HG02840 (cell line): ENCODE data around the gene C1orf174.

ENCODE experiments used
- ATAC-seq: cut with Tn5 transposase; IDR thresholded peaks from one replicate; pipeline ENCODE4 v1.9.1; 2021; ENCODE audit warnings: mild to moderate bottlenecking, moderate library complexity, moderate number of reproducible peaks; ENCODE audit not compliant: unreplicated experiment, low FRiP score

The C1orf174 gene

DNA sequence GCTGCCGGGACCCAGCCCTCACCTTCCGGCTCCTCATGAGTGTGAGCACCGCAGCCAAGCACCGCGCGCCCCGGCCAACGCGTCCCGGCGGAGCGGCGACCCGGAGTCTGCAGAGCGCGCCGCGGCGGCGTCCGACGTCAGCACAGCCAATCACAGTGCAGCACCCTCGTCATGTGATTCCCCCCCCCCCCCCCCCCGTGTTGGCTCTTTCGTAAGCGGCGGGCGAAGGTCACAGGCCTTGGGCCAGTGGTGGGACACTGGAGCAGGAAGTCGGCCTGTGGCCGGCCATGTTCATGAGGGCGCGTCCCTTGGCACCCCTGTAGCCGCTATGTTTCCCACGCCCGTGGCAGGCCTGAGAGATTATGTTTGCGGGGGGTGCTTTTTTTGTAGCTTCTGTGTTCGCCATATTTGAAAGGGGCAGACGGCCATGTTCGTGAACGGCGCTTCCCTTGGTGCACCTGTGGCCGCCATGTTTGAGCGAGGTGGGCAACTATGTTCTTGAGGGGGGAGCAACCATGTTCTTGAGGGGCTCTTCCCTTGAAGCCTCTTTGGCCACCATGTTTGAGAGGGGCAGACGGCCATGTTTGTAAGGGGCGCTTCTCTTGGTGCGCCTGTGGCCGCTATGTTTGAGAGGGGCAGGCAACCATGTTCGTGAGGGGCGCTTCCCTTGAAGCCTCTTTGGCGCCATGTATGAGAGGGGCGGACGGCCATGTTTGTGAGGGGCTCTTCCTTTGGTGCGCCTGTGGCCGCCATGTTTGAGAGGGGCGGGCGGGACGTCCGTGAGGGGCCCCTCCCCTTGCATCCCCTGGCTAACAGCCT, at the start of gene C1orf174:
TSS of gene C1orf174 (minus strand) at position 123 of the 819 bp plus-strand sequence. CDS start at position 37, 86 bp downstream.
- peak; percentile 67 for ATAC-seq

DNA sequence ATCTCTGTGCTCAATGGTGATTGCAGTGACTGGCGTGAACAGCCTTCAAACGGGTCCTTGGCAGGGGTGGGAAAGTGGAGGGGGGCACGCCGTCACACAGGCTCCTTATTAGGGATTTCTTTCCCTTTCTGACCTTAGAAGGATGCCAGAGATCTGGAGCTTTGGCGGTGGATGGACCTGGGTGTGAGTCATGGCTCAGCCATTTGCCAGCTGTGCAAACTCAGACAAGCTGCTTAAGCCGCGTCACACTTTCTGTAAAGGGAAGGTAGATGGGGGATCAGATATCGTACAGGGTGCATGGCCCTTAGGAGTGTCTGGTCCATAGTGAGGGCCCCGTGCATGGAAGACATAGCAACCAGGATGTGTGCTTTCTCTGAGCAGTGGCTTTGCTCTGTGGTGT, 48.3 kb upstream of the C1orf174 start:
- no peak for ATAC-seq

DNA sequence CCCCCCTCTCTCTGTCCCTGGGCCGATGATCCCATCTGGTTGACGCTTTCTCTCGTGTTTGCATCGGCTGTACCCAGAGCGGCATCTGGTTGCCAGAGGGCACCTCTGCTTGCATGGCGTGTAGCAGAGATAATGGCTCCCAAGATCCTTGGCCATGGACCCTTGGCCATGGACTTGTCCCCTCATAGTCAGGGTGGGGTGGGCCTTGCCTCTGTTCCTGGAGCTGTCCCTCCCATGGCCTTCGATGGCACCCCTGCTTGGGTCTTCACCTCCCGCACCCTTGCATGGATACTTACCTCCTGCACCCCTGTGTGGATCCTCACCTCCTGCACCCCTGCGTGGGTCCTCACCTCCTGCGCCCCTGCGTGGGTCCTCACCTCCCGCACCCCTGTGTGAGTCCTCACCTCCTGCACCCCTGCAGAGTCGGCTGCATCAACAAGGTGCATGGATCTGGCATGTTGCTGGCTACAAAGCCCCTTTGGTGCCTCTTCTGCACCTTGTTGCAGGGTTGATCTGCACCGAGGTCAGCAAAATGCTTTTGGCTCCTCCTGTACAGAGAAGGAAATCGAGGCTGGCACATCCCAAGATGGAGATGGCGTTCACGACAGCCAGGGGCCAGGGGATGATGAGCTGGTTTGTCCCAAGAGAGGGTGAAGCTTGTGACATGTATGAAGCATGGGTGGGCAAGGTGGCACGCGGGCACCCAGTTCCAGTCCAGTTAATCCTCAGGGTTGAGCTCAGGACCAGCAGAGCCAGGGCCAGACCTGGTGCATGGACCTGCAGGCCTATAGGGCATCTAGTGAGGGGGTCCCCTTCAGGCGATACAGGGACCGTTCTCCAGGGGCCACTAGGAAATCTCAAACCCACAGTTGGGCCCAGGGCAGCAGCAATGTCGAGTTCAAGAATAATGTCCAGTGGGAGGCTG, 46.1 kb upstream of the C1orf174 start:
- ATAC-seq, result no peak

DNA sequence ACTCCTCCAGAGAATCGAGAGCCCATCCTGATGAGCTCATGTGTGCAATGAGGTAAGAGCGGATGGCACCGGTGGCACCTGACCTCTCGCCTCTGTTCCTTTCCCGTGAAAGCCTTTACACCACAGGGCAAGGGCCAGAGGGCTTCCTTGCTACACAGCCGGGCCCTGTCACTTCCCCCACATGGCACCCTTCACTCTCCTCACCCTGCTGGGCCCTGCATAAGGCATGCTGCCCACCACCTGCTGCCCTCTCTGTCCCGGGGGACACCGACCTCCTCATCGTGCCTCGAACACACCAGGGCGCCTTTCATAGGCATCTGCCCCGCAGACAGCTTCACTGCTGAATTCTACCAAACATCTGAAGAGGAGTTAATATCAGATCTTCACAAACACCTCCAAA, 45.1 kb upstream of the C1orf174 start:
- ATAC-seq, result no peak

DNA sequence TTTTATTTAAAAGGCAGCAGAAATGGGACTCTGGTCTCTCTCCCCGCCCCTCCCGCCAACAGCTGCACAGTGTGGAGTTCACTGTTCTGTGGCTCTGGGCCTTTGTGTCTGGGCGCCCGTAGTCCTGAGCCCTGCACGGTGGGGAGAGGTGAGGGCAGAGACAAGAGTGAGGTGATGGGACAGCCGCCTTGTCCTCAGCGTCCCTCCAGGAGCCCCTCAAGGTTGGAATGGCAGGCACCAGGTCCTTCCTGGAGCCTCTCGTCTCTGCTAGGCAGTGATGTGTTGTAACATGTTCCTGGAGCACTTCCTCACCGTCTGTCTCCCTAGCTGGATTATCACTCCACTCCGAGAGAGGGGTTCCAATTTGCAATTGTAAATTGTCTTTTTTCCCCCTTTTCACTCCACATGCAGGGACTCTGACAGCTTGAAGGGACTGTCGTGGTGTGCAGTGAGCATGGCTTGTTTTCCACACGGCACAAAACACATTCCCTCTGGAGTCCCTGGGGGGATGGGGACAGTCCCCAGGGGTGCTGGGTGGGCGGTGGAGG, 44.6 kb upstream of the C1orf174 start:
- no peak for ATAC-seq

DNA sequence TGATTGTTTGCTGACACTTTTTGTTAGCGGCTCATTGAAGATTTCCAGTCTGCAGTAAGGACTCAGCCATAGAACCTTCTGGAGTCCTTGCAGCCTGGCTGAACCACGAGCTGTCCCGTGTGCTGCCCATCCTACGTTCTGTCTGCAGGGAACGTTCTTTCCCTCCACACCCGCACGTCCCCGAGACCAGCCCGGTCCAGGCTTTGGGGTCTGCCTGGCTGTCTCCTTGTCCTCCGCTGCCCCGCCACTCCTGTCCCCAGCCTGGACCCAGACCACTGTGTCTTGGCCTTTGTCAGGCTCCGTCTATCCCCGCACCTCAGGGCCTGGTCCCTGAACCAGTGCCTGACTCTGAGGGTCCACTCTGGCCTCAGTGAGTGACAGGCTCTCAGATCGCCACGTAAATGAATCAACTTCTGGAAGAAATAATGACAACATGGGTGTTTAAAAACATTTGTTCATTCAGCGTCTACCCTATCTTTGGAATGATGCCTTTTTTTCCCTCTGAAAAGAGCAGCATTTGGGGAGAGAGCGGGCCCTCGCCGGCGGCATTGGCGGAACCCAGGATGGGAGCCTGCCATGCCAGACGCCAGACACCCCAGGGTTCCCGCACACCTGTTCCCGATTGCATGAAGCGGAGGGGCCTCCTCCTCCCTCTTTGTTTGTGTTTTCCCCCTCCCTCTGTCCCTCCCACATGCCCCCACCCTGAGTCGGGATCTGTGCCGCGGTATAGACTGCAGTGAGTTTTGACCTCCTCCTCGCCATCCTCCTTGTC, 43.9 kb upstream of the C1orf174 start:
- ATAC-seq, result no peak

DNA sequence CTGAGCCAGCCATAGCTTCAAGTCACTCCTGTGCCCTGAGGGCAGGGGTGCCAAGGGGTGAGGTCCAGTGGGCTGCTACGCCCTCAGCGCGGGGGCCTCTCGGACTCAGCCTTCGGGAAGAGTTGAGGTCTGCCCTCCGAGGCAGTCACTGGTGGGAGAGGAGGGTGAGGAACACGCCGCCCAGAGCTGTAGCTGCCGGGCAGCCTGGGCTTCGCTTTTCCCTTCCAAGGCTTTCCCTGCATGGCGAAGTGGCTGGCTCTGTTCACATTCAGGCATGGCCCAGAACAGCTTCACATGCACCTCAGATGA, 43.0 kb upstream of the C1orf174 start:
- ATAC-seq, result no peak

DNA sequence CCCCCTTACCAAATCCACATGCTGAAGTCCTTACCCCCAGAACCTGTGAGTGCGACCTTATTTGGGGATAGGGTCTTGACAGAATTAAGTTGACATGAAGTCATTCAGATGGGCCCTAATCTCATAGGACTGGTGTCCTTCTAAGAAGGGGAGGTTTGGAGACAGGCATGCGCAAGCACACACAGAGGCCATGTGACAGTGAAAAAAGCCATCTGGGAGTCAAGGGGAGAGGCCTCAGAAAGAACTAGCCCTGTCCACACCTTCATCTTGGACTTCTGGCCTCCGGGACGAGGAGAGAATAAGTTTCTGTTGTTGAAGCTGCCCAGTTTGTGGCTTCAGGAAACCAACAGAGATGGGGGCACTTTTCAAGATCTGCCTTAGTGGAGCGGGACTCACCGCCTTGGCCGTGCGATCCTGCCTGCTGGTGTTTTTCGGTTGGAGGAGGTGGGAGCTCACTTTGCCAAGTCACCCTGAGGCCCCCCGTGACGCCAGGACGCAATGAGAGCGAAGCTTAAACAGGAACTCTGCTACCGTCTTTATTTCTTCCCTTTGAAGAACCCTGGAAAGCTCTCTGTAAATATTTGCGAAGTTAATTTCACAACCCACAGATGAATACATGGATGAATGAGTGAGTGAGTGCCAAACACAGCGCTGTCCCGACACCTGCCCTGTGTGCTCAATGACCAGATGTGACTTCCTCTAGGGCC, 42.5 kb upstream of the C1orf174 start:
- ATAC-seq, result no peak

DNA sequence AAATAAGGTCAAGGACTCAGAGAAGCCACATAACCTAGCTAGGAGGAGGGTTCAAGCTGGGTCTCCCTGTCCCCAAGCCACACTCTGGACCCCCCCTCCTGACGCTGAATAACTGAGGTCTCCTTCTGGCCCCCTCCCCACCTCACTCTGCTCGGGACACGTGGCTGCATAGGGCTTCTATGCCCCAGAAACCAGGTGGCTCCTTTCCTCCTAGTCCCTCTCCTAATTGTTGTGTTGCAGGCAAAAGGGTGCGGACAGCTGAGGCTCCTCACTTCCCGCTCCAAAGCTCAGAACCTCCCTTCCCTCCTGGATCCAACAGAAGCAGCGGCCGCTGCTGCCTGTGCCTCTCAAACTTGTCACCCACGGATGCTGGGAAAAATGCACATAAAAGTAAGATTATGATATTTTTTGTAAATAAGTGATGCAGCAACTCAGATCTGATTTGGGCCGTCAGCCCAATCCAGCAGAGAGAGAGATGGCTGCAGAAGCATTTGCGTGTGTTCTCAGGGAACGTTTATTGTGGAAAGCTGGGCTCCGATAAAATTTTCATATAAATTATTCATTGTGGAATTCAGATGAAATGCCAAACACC, 40.8 kb upstream of the C1orf174 start:
- no peak for ATAC-seq

DNA sequence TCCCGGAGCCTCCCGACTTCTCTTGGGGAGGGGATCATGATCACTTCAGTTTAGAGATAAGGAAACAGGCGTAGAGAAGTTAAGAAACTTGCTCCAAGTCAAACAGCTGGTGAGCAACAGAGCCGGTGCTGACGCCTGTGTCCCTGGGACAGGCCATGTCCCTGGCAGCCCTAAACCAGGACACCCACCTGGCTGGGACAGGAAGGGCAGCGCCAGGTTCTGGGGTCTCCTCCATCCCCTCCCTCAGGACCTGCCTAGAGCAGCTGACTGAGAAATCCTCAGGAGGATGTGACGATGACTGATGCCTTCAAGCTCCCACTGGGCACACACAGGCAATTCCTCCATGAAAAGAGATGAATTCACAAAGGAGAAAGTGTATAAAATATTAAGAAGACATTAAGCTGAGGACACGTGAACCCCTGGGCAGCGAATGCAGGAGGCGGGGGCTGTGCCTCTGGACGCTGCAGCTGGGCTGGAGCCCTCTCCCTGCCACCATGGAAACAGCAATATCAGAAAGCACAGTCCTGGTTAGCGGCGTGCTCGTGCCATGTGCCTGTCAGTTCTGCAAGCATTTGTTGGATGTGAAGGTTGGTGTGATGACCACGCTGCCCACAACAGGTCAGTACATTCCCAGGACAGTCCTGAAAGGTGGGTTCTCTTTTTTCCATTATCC, 40.1 kb upstream of the C1orf174 start:
- no peak for ATAC-seq

DNA sequence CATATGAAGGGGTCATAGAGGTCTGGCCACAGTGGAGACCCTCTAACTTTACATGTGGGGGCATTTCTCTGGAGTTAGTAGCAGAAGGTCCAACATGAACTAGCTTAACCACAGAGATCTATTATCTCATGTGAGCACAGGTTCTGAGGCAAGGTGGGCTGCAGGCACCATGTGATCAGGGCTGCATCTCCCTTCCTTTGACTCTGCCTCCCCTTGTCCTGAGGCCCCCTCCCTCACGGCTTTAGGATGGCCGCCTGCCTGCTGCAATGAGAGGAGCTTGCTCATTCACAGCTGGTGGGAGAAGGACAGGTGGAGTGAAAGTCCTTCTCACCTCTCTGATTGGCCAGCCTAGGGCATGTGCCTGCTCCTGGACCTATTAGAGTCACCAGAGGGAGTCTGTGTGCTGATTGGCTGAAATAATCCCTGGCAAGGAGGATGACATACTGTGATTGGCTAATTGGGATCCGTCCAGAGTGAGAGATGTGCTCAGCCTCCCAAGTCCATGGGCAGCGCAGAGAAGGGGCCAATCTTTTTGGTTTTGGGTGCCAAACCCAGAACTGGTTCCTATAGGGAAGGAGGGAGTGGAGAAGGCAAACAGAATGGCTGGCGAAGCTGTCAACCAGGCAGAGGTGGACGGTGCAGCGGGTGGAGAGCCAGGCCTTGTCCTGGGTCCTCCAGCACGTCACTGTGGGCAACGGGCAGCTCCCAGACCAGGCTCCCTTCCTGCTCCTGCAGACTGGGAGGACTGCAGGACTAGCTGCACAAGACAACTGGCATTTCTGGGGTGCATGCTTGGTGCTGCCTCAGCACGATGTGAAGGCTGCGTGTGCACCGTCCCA, 39.4 kb upstream of the C1orf174 start:
- no peak for ATAC-seq

DNA sequence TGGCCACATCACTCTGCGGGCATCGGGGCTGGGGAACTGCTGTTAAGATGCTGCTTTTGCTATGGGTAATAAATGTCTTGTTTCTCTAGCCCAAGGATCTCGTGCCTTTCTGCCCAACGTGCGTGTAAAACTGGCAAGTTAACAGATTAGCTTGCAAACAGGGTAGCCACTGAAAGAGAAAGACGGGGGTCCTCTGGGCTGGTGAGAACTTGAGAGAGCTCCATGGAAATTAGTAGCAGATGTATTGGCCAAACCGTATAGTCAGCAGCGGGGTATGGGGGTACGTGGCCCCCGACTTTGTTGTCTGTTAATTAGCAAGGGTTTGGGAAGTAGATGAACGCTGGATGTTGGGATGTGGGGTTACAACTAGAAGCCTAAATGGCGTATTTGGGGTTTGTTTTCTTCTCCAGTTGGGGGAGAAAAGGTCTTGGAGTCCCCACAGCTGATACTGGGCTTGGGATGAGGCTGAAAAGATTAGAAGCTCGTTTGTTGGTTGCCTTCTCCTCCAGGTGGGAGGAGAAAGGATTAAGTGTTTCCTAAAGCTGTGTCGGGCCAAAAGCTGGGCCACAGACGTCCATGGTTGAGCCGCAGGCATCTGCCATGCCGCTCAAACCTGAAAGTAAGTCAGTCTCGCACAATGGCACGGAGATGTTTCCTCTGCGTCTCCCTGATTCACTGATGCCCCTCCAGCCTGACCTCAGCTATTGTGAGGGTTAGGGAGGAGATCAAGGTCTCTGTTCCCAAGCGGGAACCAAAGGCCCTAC, 32.3 kb upstream of the C1orf174 start:
- ATAC-seq, result no peak

DNA sequence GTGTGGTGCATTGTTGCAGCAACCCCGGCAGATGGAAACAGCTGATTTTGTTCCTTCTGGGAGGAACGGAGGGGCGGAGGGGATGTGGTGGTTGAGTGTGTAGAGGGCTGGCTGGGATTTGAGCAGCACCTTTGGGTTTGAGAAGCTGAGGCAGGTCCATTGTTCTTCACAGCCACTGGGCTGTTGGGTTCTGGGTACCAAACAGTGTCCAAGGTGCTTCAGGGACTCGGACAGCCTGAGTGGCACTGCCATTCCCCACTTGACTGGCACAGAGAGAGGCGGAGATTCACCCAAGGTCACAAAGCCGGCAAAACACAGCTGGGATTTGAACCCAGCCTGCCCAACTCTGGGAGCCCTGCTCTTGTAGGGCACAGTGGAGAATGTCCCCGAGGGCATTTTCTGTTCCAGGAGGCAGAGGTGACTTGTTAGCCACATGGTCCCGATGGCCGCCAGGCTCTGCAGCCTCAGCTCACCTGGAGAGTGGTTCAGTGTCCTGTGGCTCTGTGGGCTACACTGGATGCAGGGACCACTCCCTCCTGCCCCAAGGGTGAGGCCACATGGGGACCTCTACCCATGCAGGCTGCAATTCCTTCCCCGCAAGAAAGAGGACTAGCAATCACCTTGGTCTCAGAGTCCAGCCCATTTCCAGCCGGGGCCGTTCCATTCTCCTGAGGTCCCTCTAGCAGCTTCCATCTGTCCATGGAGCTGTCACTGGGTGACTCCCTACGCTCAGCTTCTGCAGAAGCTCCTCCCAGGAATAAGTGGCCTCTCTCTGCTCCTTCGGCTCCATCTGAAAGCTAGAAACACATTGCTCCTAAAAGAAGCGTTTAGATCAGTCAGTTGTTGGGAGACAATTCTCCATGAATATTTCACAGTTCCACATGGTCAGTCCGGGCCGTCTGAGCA, 31.2 kb upstream of the C1orf174 start:
- no peak for ATAC-seq

DNA sequence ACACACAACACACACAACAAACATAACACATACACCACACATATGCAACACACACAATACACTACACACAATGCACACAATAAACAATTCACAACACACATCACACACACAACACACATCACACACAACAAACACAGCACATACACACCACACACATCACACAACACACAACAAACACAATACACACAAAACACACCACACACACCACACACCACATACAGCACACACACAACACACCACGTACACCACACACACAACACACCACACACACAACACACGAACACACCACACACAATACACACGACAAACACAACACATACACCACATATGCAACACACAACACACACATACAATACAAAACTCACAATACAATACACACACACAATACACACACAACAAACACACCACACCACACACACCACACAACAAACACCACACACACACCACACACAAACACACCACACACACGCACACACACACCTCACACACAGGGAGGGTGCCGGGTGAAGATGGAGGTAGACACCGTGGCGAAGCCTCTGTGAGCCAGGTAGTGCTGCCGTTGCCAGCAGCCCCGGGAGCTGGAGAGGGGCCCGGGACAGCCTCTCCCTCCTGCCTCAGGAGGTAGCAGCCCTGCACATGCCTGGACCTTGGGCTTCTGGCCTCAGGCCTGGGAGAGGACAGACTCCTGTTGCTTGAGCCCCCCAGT, 30.4 kb upstream of the C1orf174 start:
- no peak for ATAC-seq

DNA sequence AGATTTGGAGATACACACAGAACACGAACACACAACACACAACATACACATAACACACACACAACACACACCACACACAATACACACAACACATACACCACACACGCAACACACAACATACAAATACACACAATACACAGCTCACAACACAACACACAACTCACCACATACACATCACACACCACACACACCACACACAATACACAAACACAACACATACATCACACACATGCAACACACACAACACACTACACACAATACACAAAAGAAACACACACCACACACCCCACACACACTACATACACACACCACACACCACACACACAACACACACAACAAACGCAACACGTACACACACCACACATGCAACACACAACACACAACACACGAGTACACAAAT, 29.1 kb upstream of the C1orf174 start:
- no peak for ATAC-seq

DNA sequence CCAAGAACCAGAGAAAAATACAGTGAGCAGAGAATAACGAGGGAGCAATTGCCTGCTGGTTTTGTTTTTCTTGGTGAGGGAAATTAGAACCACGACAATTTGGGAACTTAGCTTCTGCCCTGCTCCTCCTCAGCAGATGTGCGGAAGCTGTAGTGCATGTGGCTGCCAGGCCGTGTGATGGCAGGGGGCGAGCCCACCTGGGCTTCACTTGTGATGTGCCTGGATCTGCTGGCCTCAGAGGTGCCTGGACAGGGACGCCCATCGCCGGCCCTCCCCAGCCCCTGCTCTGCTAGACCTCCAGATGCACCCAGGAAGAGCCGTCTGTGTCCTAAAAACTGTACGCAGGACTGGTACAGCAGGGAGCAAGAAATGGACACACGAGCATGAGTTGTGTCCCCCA, 28.5 kb upstream of the C1orf174 start:
- no peak for ATAC-seq
